Measurements from ENCODE around the gene ANXA4. TPM values are rescaled to one million over a fixed set of nuclear protein-coding genes. Genes with fewer than 3 reads are reported as not detected.
"Not testable (repeated sequence)": the region's sequence is repeated elsewhere in the genome, so short reads cannot be mapped to it uniquely, and the experiment has no call there.

ANXA4 gene
- total RNA-seq, 4 donors from 2014 or later: 106 to 216 (median 156) TPM

DNA sequence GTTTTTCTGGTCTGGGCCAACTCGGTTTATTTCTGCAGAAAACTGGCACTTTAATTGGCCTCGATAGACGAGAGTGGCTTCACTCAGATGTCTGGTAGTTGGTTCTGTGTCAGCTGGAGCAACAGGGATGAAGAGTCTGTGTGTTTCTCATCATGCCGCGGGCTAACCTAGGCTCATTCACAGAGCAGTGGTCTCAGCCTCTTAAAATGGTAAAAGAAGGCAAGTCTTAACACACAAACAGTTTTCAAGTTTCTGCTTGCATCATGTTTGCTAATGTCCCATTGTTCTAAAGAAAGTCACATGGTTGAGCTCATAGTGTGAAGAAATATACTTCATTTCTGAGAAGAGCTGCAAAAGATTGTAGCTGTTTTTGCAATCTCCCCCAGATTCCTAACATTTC is 37.5 kb upstream of the ANXA4 start:
- TF ChIP-seq CTCF (IDR thresholded peaks at IDR 0.05) (no peak), POLR2A (IDR thresholded peaks at IDR 0.05) (no peak)
- DNase-seq: no peak

GRCh38 chr2:69709290-69709689 is 32.6 kb upstream of the ANXA4 start:
- Histone ChIP-seq H3K27me3 (no peaks in the 10 kb centered on the region), H3K9me3 (no peaks in the 10 kb centered on the region), H3K4me3 (no peak overlapping the region), H3K27ac (no peak overlapping the region), H3K4me1 (no peaks in the 10 kb centered on the region), H3K36me3 (no peaks in the 10 kb centered on the region)
- DNase-seq: no peak
- TF ChIP-seq POLR2A (IDR thresholded peaks at IDR 0.05) (no peak), CTCF (IDR thresholded peaks at IDR 0.05) (no peak)

More for the DNA sequence above, 37.5 kb upstream of the ANXA4 start:
- no peak overlapping the region for H3K4me3 ChIP-seq
- no peaks in the 10 kb centered on the region for H3K4me1 ChIP-seq
- no peaks in the 10 kb centered on the region for H3K27me3 ChIP-seq
- no peaks in the 10 kb centered on the region for H3K36me3 ChIP-seq
- H3K9me3 ChIP-seq: no peaks in the 10 kb centered on the region
- H3K27ac ChIP-seq: no peak overlapping the region

DNA sequence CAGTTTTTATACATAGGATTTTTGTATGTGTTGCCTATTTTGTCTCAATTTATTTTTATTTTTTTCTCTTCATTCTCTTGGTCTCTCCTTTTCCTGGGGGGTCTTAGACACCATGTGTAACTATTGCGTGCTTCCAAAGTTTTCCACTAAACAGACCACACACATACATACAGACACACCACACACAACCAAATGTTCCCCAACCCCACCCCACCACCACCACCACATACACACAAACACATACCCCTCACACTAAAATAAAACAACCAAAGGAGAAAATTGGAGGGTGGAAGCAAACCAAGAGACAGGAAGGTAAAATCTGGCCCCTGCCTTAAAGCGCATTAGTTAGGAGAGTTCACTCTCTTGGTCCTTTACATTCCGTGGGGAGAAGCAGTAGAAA is 30.0 kb upstream of the ANXA4 start:
- H3K27ac ChIP-seq: no peak overlapping the region
- peaks cover 0 to 4% (median 0%) of the 10 kb centered on the region in 4 donors for H3K4me1 ChIP-seq
- no peaks in the 10 kb centered on the region for H3K27me3 ChIP-seq
- H3K4me3 ChIP-seq: no peak overlapping the region
- no peak for DNase-seq
- no peaks in the 10 kb centered on the region for H3K36me3 ChIP-seq
- no peaks in the 10 kb centered on the region for H3K9me3 ChIP-seq
- TF ChIP-seq CTCF (IDR thresholded peaks at IDR 0.05): no peak
- TF ChIP-seq POLR2A (IDR thresholded peaks at IDR 0.05): no peak

DNA sequence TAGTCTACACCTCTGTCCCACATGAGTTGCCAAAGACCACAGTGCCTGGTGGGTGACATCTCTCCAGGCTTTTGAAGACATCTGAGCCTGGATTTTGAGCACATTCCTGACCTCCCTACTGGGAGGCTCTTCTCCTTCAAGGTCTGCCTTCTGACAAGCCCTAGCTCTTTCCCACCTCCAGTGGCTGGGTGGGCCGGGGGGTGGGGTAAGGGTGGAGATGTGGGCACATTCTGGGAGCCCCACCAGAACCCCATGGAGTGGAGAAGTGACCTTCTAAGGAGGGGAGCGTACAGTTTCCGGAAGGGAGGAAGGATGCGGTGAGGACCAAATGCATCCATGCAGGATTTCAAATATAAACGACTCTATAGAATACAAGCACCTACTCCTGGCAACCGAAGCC is 27.9 kb upstream of the ANXA4 start:
- TF ChIP-seq POLR2A (IDR thresholded peaks at IDR 0.05) (no peak), CTCF (IDR thresholded peaks at IDR 0.05) (no peak)
- H3K4me1 ChIP-seq: peaks cover 0 to 4% (median 0%) of the 10 kb centered on the region in 4 donors
- no peaks in the 10 kb centered on the region for H3K9me3 ChIP-seq
- no peaks in the 10 kb centered on the region for H3K36me3 ChIP-seq
- H3K27me3 ChIP-seq: no peaks in the 10 kb centered on the region
- no peak for DNase-seq
- no peak overlapping the region for H3K27ac ChIP-seq
- no peak overlapping the region for H3K4me3 ChIP-seq

- H3K27me3 ChIP-seq, H3K36me3 ChIP-seq, H3K4me3 ChIP-seq, H3K9me3 ChIP-seq, H3K4me1 ChIP-seq, H3K27ac ChIP-seq: not testable (repeated sequence)
- peak; percentile 85 to 95 (median 86) for DNase-seq
- TF ChIP-seq CTCF (IDR thresholded peaks at IDR 0.05): peak; percentile 52 to 85 (median 82)
Measured at GRCh38 chr2:69714539-69715220, 27.3 kb upstream of the ANXA4 start.

GRCh38 chr2:69715964-69716363 is 26.0 kb upstream of the ANXA4 start:
- Histone ChIP-seq H3K9me3 (no peaks in the 10 kb centered on the region), H3K4me1 (peaks cover 0 to 4% (median 0%) of the 10 kb centered on the region in 4 donors), H3K4me3 (no peak overlapping the region), H3K27me3 (no peaks in the 10 kb centered on the region), H3K27ac (no peak overlapping the region), H3K36me3 (no peaks in the 10 kb centered on the region)
- DNase-seq: no peak
- TF ChIP-seq CTCF (IDR thresholded peaks at IDR 0.05) (no peak), POLR2A (IDR thresholded peaks at IDR 0.05) (no peak)
